ENCODE data around the gene SLU7. TPM values are rescaled to one million over a fixed set of nuclear protein-coding genes. Genes with fewer than 3 reads are reported as not detected.

SLU7 gene
- total RNA-seq, 1 donor from 2014 or later = 10.2 TPM

GRCh38 chr5:160464466-160464797 lies 45.6 kb upstream of the SLU7 start:
- Histone ChIP-seq H3K27ac (no peak overlapping the region), H3K4me1 (peaks cover 0 to 9% of the 10 kb centered on the region in 2 donors), H3K4me3 (no peak overlapping the region), H3K36me3 (no peaks in the 10 kb centered on the region), H3K9me3 (no peaks in the 10 kb centered on the region), H3K27me3 (no peaks in the 10 kb centered on the region)
- no peak for TF ChIP-seq CTCF (IDR thresholded peaks at IDR 0.05)
- intact Hi-C loops (cut with DNase I) = no loop called here
- no peak for DNase-seq (ENCODE audit: low spot score in 2 of 2)

- TF ChIP-seq CTCF (IDR thresholded peaks at IDR 0.05) = no peak
Measured at GRCh38 chr5:160463740-160464465, 45.0 kb upstream of the SLU7 start.

DNA sequence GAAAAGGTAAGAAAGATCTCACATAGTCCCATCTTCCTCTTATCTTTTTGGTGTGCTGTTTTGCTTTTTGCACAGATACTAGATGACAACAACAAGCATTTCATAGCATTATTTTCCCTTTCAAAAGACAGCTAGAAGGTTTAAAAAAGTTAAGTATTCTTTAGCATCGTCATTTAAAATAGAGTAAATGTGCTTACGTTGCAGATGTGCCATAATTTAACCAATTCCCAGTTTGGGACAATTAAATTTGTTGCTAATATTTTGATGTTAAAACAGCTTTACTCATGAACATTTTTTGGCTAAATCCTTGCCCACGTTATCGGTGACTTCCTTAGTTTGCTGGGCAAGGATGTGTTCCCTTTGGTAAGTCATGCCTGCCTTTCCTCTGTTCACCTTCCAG lies 44.3 kb upstream of the SLU7 start:
- intact Hi-C loops (cut with DNase I) = no loop called here
- H3K36me3 ChIP-seq = no peaks in the 10 kb centered on the region
- no peaks in the 10 kb centered on the region for H3K27me3 ChIP-seq
- TF ChIP-seq CTCF (IDR thresholded peaks at IDR 0.05) = no peak
- H3K4me3 ChIP-seq = no peak overlapping the region
- peaks cover 0 to 9% of the 10 kb centered on the region in 2 donors for H3K4me1 ChIP-seq
- DNase-seq (ENCODE audit: low spot score in 2 of 2) = no peak
- H3K27ac ChIP-seq = no peak overlapping the region
- no peaks in the 10 kb centered on the region for H3K9me3 ChIP-seq

More at GRCh38 chr5:160463740-160464465, 45.0 kb upstream of the SLU7 start:
- no peaks in the 10 kb centered on the region for H3K27me3 ChIP-seq
- no peaks in the 10 kb centered on the region for H3K36me3 ChIP-seq
- intact Hi-C loops (cut with DNase I) = no loop called here
- no peak overlapping the region for H3K4me3 ChIP-seq
- peaks cover 0 to 9% of the 10 kb centered on the region in 2 donors for H3K4me1 ChIP-seq
- no peak overlapping the region for H3K27ac ChIP-seq
- H3K9me3 ChIP-seq = no peaks in the 10 kb centered on the region
- no peak for DNase-seq (ENCODE audit: low spot score in 2 of 2)

- no peaks in the 10 kb centered on the region for H3K9me3 ChIP-seq
- no peaks in the 10 kb centered on the region for H3K27me3 ChIP-seq
- H3K36me3 ChIP-seq = no peaks in the 10 kb centered on the region
- no peak for TF ChIP-seq CTCF (IDR thresholded peaks at IDR 0.05)
- intact Hi-C loops (cut with DNase I) = no loop called here
- no peak for DNase-seq (ENCODE audit: low spot score in 2 of 2)
- no peak overlapping the region for H3K4me3 ChIP-seq
- H3K4me1 ChIP-seq = peaks cover 0 to 3% of the 10 kb centered on the region in 2 donors
- no peak overlapping the region for H3K27ac ChIP-seq
Measured at GRCh38 chr5:160462167-160462566, 43.3 kb upstream of the SLU7 start.

GRCh38 chr5:160461378-160461777 lies 42.5 kb upstream of the SLU7 start:
- Histone ChIP-seq H3K27me3 (no peaks in the 10 kb centered on the region), H3K36me3 (no peaks in the 10 kb centered on the region), H3K27ac (no peak overlapping the region), H3K9me3 (no peaks in the 10 kb centered on the region), H3K4me3 (no peak overlapping the region), H3K4me1 (no peaks in the 10 kb centered on the region)
- intact Hi-C loops (cut with DNase I) = no loop called here
- no peak for DNase-seq (ENCODE audit: low spot score in 2 of 2)
- no peak for TF ChIP-seq CTCF (IDR thresholded peaks at IDR 0.05)
